Lower leg skin (tissue), 4 donors: ENCODE measurements around the gene AGTR1. TPM values are rescaled to one million over a fixed set of nuclear protein-coding genes. Genes with fewer than 3 reads are reported as not detected.

Source experiments
- DNase-seq, 2 donors: peaks; one replicate each; pipeline ENCODE4 v3.0.0-alpha.2; 2019; ENCODE audit warnings: low spot score in 2 of 2
- H3K4me3 ChIP-seq: fragments of 200-600 bp; sonication (generic); 2 replicates; pipeline ENCODE4 v1.5.1; 2017; ENCODE audit warnings: mild to moderate bottlenecking, low read depth; ENCODE audit not compliant: poor library complexity, severe bottlenecking
- CTCF ChIP-seq, 3 donors: fragments of 450-650 bp; IDR thresholded peaks; one replicate each; pipeline ENCODE4 v1.5.1; 2016; ENCODE audit warnings: antibody characterized with exemption in 3 of 3, mild to moderate bottlenecking in 3 of 3, moderate library complexity in 2 of 3
- POLR2A ChIP-seq, 2 donors: fragments of 450-650 bp; IDR thresholded peaks; one replicate each; pipeline ENCODE4 v1.6.1; 2016 to 2017; ENCODE audit warnings: antibody characterized with exemption in 2 of 2, mild to moderate bottlenecking in 1 of 2, moderate library complexity in 1 of 2
- WGBS, 2 donors: methylation state at CpG; one replicate each; pipeline ENCODE4 v1.1.5; 2018; 5-methylcytosine and 5-hydroxymethylcytosine counted together
- intact Hi-C: fragments of 100-400 bp; cut with DNase I; formaldehyde crosslinking; loops from one replicate; pipeline ENCODE4 v1.15.0; 2023; ENCODE audit warnings: low total_unique reads
- total RNA-seq, 4 donors: library from RNA; depleted of rRNA; stranded (reverse); fragments of >200 nt; gene quantifications; one replicate each; pipeline ENCODE4 v1.1.0, GENCODE V29; 2016

AGTR1 gene
- total RNA-seq, 4 donors from 2014 or later = 17.6 to 28.0 (median 19.6) TPM

GRCh38 chr3:148720873-148721272 is 23.2 kb downstream of the AGTR1 start:
- intact Hi-C loops = no loop called here
- DNase-seq = no peak
- WGBS, 2 donors = 68 to 75% methylated on average over 2 of the region's 2 CpGs
- H3K4me3 ChIP-seq = no peak overlapping the region
- TF ChIP-seq CTCF (IDR thresholded peaks at IDR 0.05) (no peak), POLR2A (IDR thresholded peaks at IDR 0.05) (no peak)

DNA sequence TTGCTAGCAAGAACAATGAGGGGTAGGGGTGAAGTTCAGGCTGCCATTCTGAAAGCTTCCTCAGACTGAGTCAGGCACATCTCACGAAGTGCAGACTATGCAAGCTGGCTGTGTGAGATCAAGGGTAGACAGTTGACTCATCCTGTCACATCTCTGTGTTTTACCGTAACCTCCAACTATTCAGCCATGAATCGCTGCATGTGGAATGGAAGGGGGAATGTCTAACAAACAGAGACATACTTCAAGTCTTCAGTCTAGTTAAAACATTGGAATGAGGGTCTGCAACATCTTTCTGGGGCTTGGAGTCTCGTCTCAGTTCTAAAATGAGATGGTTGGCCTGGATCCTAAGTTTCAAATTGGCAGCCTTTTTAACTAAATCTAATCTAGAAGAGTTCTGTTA is 25.9 kb downstream of the AGTR1 start:
- TF ChIP-seq CTCF (IDR thresholded peaks at IDR 0.05) (no peak), POLR2A (IDR thresholded peaks at IDR 0.05) (no peak)
- no peak for DNase-seq
- H3K4me3 ChIP-seq = no peak overlapping the region
- WGBS, 2 donors = 61 to 62% methylated on average over 4 of the region's 4 CpGs
- intact Hi-C loops = no loop called here

DNA sequence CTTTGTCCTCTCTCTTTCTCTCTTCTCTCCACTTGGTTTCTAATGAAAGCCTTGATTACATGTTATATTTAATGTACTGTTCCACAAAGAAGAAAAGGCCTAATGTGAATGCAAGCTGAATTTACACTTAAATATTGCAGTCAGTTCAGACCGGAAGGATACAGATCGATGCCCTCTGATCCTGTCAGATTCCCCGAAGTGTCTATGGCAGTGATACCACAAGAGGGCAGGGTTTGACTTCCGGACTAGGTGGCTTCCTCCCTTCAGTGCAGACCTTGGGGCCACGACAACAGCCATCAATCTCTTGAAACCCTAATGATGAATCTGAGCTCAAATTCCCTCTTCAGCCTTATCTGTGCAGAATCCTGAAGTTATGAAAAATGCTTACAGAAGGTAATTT is 29.5 kb downstream of the AGTR1 start:
- no peak overlapping the region for H3K4me3 ChIP-seq
- intact Hi-C loops = no loop called here
- no peak for TF ChIP-seq CTCF (IDR thresholded peaks at IDR 0.05)
- no peak for TF ChIP-seq POLR2A (IDR thresholded peaks at IDR 0.05)
- 29 to 37% methylated on average over 5 of the region's 5 CpGs for whole genome bisulfite sequencing, 2 donors
- no peak for DNase-seq

DNA sequence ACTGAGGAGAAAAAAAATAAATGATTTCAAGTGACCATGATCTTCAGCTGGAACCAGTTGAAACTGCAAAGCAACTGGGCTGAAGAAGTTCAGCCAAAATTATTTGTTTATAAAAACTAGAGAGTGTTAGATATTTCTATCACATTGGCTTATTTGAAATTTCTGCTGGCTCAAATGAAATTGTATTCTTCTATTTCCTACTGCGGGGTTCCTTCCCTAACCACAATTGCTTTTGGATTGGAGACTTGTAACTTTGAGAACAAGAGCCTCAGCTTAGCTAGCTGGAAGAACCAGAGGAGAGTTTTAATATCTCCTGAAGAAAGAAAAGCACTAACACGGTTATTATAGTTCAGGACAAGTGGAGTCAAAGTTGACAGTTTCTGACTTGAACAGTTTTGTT is 31.1 kb downstream of the AGTR1 start:
- DNase-seq = no peak
- intact Hi-C loops = no loop called here
- 45 to 46% methylated on average over 2 of the region's 2 CpGs for WGBS, 2 donors
- TF ChIP-seq CTCF (IDR thresholded peaks at IDR 0.05) (no peak), POLR2A (IDR thresholded peaks at IDR 0.05) (no peak)
- H3K4me3 ChIP-seq = no peak overlapping the region

- intact Hi-C loops = no loop called here
- TF ChIP-seq CTCF (IDR thresholded peaks at IDR 0.05) (no peak), POLR2A (IDR thresholded peaks at IDR 0.05) (no peak)
Observed at GRCh38 chr3:148729476-148730055, 31.9 kb downstream of the AGTR1 start.

GRCh38 chr3:148730676-148731075 is 33.0 kb downstream of the AGTR1 start:
- intact Hi-C loops = no loop called here
- 61 to 70% methylated on average over 3 of the region's 3 CpGs for WGBS, 2 donors
- DNase-seq = no peak
- H3K4me3 ChIP-seq = no peak overlapping the region
- TF ChIP-seq CTCF (IDR thresholded peaks at IDR 0.05) (no peak), POLR2A (IDR thresholded peaks at IDR 0.05) (no peak)

More at GRCh38 chr3:148729476-148730055, 31.9 kb downstream of the AGTR1 start:
- 53 to 56% methylated on average over 5 of the region's 5 CpGs for WGBS, 2 donors
- no peak overlapping the region for H3K4me3 ChIP-seq
- no peak for DNase-seq
